NCI-H146 treated with DMSO at 0.1 percent for 48 hours (cell line): ENCODE results near the gene HES7.
"Not testable (repeated sequence)": the region's sequence is repeated elsewhere in the genome, so short reads cannot be mapped to it uniquely, and the experiment has no call there.

Source experiments
- DNase-seq: peaks from one replicate; lab custom pipeline; 2025; ENCODE audit not compliant: unreplicated experiment; lab: John Stamatoyannopoulos, UW

Gene HES7

DNA sequence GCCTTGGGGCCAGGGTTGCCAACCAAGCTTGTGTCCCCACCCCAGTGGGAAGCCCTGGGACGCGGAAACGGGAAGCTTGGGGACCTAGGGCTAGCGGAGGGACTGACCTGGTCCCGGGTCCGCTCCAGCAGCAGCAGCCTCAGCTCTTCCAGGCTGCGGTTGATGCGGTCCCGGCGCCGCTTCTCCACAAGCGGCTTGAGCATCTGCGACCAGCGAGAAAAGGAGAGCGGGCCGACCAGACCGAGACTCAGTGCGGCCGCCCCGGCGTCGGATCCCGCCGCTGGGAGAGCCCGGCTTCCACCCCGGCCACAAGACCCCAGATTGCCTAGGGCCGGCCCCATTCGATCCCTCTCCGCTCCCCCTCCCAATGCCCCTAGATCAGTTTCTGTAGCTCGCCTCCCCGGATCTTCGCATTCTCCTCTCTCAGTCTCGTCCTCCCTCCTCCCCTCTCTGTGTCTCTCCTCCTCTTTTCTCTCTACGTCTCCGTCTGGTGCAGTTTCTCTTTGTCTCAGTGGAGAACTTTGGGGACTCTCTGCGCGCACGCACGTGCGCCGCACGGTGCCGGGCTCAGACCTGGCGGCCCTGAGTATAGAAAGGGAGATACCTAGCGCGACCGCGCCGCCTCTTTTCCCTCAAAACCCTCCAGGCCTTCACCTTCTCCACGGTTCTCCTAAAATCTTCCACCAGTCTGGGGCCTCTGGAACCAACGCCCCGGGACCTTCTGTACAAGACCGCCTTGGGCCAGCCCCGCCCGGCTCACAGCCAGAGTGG, 797 bp downstream of the HES7 start:
- DNase-seq = no peak

GRCh38 chr17:8122422-8122923, 1.4 kb downstream of the HES7 start:
- DNase-seq = no peak

GRCh38 chr17:8121681-8122421, 2.1 kb downstream of the HES7 start:
- peak; percentile 40 for DNase-seq

DNA sequence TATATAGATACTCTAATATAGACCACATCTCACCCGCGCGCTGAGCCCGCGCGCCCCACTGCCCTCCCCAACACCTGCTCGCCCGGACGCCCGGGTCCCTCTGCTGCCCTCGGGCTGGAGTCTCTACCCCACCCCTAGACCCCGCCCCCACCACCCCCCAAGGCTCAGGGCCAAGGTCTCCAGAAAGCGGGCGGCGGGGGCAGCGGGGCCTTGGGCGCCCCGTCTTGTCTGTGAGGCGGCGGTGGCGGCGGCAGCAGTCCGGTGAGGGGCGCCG, 2.6 kb downstream of the HES7 start:
- DNase-seq = peak; percentile 61

DNA sequence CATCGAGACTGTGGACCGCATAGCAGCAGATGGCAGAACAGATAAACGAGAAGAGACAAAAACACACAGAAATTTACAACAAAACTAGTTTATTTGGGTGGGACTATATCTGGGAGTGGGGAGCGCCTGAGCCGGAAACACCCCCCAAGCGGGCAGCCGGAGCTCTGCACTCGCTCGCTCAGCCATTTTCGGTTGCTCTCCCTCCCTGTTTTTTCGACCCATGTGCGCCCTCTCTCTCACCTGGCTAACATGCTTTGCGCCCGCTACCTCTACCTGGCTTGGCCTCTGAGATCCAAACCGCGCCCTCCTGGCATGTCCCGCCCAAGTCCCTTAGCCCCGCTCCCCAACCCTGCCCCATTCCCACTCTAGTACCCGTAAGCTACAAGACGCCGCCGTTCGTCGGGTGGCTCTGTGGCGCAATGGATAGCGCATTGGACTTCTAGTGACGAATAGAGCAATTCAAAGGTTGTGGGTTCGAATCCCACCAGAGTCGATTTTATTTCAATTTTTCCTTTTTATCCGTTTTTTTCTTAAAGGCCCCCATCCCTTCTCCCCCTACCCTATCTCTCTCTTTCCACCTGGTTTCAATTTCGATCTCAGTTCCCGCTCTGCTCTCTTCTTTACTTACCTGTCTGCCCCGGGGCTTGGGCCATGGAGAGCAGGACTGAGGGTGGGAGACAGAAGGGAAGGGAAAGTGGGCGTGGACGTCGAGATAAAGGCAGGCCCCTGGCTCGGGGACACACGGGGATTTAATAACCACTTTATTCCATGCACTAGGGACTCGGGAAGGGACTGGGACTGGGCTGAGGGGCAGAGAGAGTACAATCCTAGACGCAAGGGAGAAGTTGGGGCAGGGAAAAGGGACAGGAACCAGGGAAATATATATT, 3.1 kb downstream of the HES7 start:
- peak; percentile 84 for DNase-seq

GRCh38 chr17:8119581-8120519, 4.1 kb downstream of the HES7 start:
- DNase-seq = peak; percentile 89

- DNase-seq = peak; percentile 84
Measured at GRCh38 chr17:8118769-8119580, 4.9 kb downstream of the HES7 start.

DNA sequence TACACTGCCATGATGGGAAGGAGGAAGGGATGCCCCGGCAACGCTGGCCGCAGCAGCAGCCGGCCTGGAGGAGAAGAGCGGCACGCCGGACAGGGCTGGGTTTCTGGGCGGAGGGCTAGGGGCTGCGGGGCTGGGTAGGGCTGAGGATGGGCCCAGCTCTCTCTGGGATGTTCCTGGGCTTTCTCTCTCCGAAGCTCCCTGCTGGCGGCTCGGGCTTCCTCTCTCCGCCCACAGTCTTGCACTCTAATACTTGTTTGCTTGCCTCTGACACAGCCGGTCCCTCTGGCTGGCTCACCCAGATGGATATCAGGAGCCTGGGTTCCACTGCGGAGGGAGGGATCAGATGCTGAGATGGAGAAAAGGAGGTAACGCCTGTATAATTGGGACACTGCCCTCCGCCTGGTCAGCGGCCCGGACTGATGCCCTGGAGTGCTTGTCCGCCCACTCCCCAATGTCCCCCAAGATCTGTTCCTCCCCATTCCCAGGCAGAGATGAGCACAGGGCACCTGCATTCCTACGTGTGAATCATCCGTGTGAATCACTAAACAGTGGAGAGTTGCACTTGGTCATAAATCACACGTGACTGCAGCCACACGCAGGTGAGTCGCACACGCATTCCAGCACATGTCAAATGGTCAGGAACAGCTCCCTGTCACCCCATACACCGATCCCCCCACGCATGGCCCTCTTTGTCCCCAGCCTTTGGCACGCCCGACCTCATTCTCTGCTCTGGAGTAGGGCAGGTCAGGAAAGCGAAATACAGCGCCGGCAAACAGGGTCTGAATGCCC, 5.7 kb downstream of the HES7 start, which contains the start of gene ALOXE3:
TSS of gene ALOXE3 (minus strand) at position 535 of the 789 bp plus-strand sequence. CDS start at position 11, 524 bp downstream.
- no peak for DNase-seq

- no peak for DNase-seq
Measured at GRCh38 chr17:8117367-8117979, 6.4 kb downstream of the HES7 start.

DNA sequence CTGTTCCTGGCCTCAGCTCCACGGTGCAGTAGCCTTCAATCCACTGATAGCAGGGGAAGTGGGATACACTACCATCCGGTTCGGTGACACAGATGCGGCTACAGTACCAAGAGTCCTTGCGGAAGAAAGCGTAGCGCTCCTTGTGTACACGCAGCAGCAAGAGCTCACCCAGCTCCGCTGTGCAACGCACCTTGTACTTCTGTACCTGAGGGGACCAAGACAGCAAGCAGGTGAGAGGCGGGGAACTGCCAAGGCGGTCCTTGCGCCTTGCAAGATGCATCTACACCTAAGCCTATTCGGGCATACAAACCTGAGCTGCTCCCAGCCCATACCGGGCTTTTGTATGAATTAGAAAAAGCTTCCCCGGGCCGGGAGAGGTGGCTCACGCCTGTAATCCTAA, 7.1 kb downstream of the HES7 start:
- DNase-seq = no peak

GRCh38 chr17:8110907-8111306, 13.0 kb downstream of the HES7 start:
- DNase-seq = no peak

GRCh38 chr17:8110456-8110804, 13.5 kb downstream of the HES7 start:
- DNase-seq = no peak

GRCh38 chr17:8109661-8110455, 14.0 kb downstream of the HES7 start:
- DNase-seq = peak; percentile 14

DNA sequence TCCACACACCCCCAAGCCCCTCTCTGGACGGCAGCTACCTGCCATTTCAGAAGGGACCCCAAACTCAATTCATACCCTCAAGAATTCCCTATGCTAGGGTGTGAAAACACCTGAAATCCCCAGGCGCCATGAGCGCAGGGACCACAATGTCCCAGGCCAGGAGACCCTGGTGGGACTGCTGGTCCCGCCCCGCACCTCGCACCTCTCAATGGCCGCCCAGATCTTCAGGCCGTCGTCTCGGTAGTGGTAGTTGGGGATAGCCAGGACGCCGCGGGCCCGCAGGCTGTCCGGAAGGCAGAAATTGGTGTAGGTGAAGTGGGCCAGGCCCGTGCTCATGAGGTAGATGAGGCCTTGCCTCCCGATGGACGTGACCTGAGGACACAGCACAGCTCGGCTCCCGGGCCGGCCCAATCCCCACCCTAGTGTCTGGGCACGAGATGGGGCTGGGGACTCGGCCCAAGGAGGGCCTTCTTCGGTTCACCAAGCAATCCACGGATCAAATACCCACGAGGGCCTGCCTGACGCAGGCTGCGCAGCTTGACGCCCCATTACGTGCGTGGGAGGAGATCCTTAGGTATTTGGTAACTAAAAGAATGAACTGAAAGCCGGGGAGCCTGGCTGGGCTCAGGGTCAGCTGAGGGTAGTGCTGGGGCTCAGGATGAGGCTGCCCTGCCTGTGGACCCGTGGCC, 14.8 kb downstream of the HES7 start:
- DNase-seq = no peak

DNA sequence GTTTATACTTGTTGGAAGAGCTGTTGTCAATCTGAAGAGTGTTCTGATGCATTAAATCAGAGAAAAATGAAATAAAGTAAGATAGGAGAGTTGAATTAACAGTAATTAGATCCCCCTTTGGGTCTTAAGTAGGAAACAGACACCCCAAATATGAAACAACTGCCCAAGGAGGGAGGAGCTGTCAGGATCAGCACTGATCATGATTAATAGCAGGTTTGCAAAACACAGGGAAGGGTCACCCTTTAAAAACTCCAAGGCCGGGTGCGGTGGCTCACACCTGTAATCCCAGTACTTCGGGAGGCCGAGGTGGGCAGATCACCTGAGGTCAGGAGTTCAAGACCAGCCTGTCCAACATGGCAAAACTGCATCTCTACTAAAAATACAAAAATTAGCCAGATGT, 16.9 kb downstream of the HES7 start:
- DNase-seq = not testable (repeated sequence)

DNA sequence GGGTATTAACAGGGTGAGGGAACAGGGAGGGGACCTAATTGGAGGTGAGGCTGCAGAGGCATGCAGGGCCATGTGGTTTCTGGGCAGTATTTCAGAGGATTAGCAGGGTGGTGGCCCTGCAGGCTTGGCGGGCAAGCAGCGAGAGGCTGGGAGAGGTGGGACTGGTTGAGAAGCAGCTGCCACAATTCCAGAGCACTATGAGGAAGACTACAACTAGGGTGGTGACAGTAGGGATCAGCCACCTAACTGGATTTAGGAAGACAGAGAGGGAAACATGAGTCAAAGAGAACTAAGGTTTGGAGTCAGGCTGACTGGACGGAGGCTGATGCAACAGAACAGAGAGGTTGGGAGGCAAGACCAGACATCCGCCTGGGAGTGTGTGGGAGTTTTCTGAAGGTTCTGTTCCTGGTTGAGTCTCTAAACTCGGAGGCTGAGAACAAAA, 17.9 kb downstream of the HES7 start:
- DNase-seq = no peak

DNA sequence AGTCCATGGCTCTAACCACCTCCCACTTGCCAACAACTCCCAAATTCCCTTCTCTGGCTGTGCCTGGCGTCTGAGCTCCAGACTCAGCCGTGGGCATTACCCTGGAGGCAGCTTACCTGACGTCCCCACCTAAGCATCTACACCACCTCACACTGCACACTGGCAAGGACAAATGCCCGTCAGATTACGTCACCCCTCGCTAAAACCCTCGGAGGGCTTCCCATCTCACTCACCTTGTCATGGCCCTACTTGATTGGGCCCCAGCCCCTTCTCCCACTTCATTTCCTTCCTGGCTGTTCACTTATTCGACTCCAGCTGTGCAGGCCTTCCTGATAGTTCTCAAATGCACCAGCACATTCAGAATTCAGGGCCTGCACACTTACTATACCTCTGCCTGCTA, 19.0 kb downstream of the HES7 start:
- DNase-seq = no peak
